CD4-positive, alpha-beta T cell treated with Interferon alpha-2 for 1 hour (primary cell): Measurements from ENCODE around the gene PAFAH1B1.
"Not testable (repeated sequence)": the region's sequence is repeated elsewhere in the genome, so short reads cannot be mapped to it uniquely, and the experiment has no call there.

Experiments
- DNase-seq, 2 donors: peaks; one replicate each; pipeline ENCODE4 v3.0.0-alpha.2; 2020 to 2022

PAFAH1B1 gene

GRCh38 chr17:2690165-2691068 lies 97.0 kb downstream of the PAFAH1B1 start:
- no peak for DNase-seq

GRCh38 chr17:2691069-2691871 lies 97.8 kb downstream of the PAFAH1B1 start:
- no peak for DNase-seq

GRCh38 chr17:2691965-2692780 lies 98.7 kb downstream of the PAFAH1B1 start:
- DNase-seq, result no peak

- no peak for DNase-seq
These were observed 99.3 kb downstream of the PAFAH1B1 start for GRCh38 chr17:2692781-2693135.

GRCh38 chr17:2693561-2694380 lies 100.3 kb downstream of the PAFAH1B1 start:
- DNase-seq, result no peak

- DNase-seq, result no peak
These were observed 101.2 kb downstream of the PAFAH1B1 start for GRCh38 chr17:2694381-2695242.

- DNase-seq, result no peak
These were observed 101.9 kb downstream of the PAFAH1B1 start for GRCh38 chr17:2695243-2695960.

- no peak for DNase-seq
These were observed 102.7 kb downstream of the PAFAH1B1 start for GRCh38 chr17:2695961-2696760.

- DNase-seq, result no peak
These were observed 104.2 kb downstream of the PAFAH1B1 start for GRCh38 chr17:2697611-2698162.

- not testable (repeated sequence) for DNase-seq
These were observed 105.9 kb downstream of the PAFAH1B1 start for GRCh38 chr17:2699216-2699805.

- no peak for DNase-seq
These were observed 106.6 kb downstream of the PAFAH1B1 start for GRCh38 chr17:2700030-2700490.

GRCh38 chr17:2700491-2701141 lies 107.2 kb downstream of the PAFAH1B1 start:
- DNase-seq, result no peak

GRCh38 chr17:2701161-2701995 lies 107.9 kb downstream of the PAFAH1B1 start:
- no peak for DNase-seq

- no peak for DNase-seq
These were observed 108.7 kb downstream of the PAFAH1B1 start for GRCh38 chr17:2701996-2702741.

- no peak for DNase-seq
These were observed 109.7 kb downstream of the PAFAH1B1 start for GRCh38 chr17:2703181-2703580.

- no peak for DNase-seq
These were observed 110.2 kb downstream of the PAFAH1B1 start for GRCh38 chr17:2703606-2704005.
